Measurements from ENCODE around the gene ANKRD63.

The ANKRD63 gene

GRCh38 chr15:40275523-40275922 lies 7.3 kb downstream of the ANKRD63 start:
- no peak overlapping the region for H3K4me3 ChIP-seq (replicated peaks; ENCODE audit: low read depth, low read length)

GRCh38 chr15:40274350-40275274 lies 8.3 kb downstream of the ANKRD63 start:
- no peak for TF ChIP-seq CTCF (IDR thresholded peaks at IDR 0.05; ENCODE audit: low read length, missing control alignments)
- DNase-seq (ENCODE audit: low read depth) = peak; percentile 88
- H3K4me3 ChIP-seq (replicated peaks; ENCODE audit: low read depth, low read length) = no peak overlapping the region

More at GRCh38 chr15:40275523-40275922, 7.3 kb downstream of the ANKRD63 start:
- no peak for DNase-seq (ENCODE audit: low read depth)
- TF ChIP-seq CTCF (IDR thresholded peaks at IDR 0.05; ENCODE audit: low read length, missing control alignments) = no peak

- TF ChIP-seq CTCF (IDR thresholded peaks at IDR 0.05; ENCODE audit: low read length, missing control alignments) = no peak
- DNase-seq (ENCODE audit: low read depth) = no peak
- no peak overlapping the region for H3K4me3 ChIP-seq (replicated peaks; ENCODE audit: low read depth, low read length)
Observed at GRCh38 chr15:40273428-40273827, 9.4 kb downstream of the ANKRD63 start.

- no peak for TF ChIP-seq CTCF (IDR thresholded peaks at IDR 0.05; ENCODE audit: low read length, missing control alignments)
- H3K4me3 ChIP-seq (replicated peaks; ENCODE audit: low read depth, low read length) = no peak overlapping the region
- DNase-seq (ENCODE audit: low read depth) = no peak
Observed at GRCh38 chr15:40272485-40273056, 10.3 kb downstream of the ANKRD63 start.

- TF ChIP-seq CTCF (IDR thresholded peaks at IDR 0.05; ENCODE audit: low read length, missing control alignments) = no peak
- H3K4me3 ChIP-seq (replicated peaks; ENCODE audit: low read depth, low read length) = no peak overlapping the region
- no peak for DNase-seq (ENCODE audit: low read depth)
Observed at GRCh38 chr15:40271685-40272484, 11.0 kb downstream of the ANKRD63 start.

- H3K4me3 ChIP-seq (replicated peaks; ENCODE audit: low read depth, low read length) = no peak overlapping the region
- TF ChIP-seq CTCF (IDR thresholded peaks at IDR 0.05; ENCODE audit: low read length, missing control alignments) = no peak
- DNase-seq (ENCODE audit: low read depth) = no peak
Observed at GRCh38 chr15:40270246-40270995, 12.4 kb downstream of the ANKRD63 start.

Data from fibroblast of pulmonary artery (primary cell).